ENCODE data around the gene ARSJ.

Gene ARSJ

DNA sequence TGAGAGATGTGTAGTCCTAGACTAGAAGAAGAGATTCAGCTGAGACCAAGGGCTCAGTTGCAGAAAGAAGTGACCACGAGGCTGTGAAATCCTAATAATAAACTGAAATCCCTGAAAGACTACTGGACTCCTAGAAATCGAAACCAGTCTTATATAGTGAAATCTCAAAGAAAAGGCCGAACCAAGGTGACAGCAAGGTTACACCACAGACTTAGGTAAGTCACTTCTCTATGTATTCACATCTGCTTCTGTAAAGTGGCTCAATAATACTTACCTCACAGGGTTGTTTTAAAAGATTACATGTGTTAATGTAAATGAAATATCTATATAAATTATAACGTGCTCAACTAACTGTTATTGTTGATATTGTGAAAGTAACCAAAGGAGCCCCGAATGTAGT is 60.3 kb downstream of the ARSJ start:
- H3K4me3 ChIP-seq (ENCODE audit: control insufficient read depth, low read depth, low read length), result no peak overlapping the region
- no peak for DNase-seq (ENCODE audit: low read depth)
- no peak for TF ChIP-seq CTCF (IDR thresholded peaks at IDR 0.05; ENCODE audit: control insufficient read depth, insufficient read depth, low read depth, low read length, missing control alignments)

GRCh38 chr4:113908829-113909228 is 70.6 kb downstream of the ARSJ start:
- no peak for DNase-seq (ENCODE audit: low read depth)
- H3K4me3 ChIP-seq (ENCODE audit: control insufficient read depth, low read depth, low read length), result no peak overlapping the region
- no peak for TF ChIP-seq CTCF (IDR thresholded peaks at IDR 0.05; ENCODE audit: control insufficient read depth, insufficient read depth, low read depth, low read length, missing control alignments)

DNA sequence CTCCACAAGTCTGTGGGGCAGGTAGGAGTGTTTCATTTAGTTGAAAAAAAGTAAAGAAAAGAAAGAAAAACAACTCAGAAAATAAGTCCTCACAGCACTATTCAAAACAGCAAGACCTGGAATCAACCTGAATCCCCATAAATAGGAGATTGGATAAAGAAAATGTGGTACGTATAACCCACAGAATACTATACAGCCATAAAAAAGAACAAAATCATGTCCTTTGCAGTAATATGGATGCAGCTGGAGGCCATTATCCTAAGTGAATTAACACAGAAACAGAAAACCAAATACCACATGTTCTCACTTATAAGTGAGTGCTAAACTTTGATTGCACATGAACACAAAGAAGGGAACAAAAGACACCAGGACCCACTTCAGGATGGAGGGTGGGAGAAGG is 71.9 kb downstream of the ARSJ start:
- no peak for TF ChIP-seq CTCF (IDR thresholded peaks at IDR 0.05; ENCODE audit: control insufficient read depth, insufficient read depth, low read depth, low read length, missing control alignments)
- DNase-seq (ENCODE audit: low read depth), result no peak
- H3K4me3 ChIP-seq (ENCODE audit: control insufficient read depth, low read depth, low read length), result no peak overlapping the region

DNA sequence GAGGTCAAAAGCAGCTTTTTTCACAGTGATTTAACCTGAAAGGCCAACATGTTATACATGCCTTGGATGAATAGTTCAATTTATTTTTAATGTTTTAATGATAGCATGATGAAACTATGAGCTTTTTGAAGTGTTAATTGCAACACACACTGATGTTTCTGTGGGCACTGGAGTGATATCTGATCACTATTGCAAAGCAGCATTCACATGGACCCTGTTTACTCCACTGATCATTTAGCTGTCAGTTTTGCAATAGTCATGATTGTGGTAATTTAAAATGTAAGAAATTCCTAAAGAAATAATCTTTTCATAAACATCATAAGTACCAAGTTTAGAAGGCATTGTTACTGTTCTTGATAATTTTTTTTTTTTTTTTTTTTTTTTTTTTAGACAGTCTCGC is 74.1 kb downstream of the ARSJ start:
- no peak overlapping the region for H3K4me3 ChIP-seq (ENCODE audit: control insufficient read depth, low read depth, low read length)
- no peak for TF ChIP-seq CTCF (IDR thresholded peaks at IDR 0.05; ENCODE audit: control insufficient read depth, insufficient read depth, low read depth, low read length, missing control alignments)
- DNase-seq (ENCODE audit: low read depth), result no peak

DNA sequence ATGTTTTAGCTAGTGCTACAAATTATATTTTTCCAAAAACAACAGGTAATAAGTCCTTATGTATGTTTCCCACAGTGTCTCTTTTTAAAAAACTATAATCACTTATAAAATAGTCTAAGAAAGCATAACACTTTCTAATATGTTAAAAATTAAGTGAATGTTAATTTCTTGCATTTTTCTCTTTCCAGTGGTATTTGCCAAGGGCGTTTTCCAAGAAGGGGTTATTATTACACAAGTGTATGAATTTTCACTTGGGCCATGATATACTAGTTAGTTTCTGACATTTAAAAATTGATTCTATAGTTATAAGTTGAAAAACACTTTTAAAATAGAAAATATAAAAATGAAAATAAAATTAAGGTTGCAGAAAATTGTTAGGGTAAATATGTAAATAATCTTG is 74.6 kb downstream of the ARSJ start:
- no peak overlapping the region for H3K4me3 ChIP-seq (ENCODE audit: control insufficient read depth, low read depth, low read length)
- TF ChIP-seq CTCF (IDR thresholded peaks at IDR 0.05; ENCODE audit: control insufficient read depth, insufficient read depth, low read depth, low read length, missing control alignments), result no peak
- DNase-seq (ENCODE audit: low read depth), result no peak

DNA sequence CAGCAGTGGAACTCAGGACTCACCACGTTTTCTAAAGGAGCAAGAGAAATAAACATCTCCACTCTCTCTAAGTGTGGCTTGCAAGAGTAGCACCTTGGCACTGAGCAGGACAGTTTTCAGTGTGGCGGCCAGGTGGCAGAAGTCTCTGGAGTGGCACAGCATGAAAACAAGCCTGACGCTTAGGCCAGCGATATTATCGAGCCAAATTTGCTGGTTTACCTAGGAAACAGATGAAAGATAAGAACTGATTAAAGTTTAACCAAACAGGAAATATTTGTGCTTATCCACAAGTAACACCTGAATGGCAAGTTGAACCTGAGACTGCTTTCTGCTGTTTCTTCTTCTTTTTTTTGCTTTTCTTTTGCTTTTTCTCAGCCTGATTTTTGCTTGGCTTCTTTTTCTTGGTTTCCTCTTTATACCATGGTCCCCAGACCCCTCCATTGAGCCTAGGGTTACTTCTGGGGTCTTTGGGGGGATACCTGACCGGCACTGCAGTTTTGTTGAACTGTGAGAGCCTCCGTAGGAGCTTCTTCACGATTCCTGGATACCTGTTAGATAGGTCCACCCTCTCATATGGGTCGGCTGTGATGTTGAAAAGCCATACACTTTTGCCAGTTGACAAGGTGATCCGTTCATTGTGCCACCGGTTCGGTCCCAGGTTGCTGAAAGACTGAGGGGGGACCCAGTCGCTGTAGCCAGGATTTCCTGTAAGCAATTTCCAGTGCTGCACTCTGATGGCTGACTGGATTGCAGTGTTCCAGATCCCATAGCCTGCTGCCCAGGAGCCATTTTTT is 77.3 kb downstream of the ARSJ start:
- TF ChIP-seq CTCF (IDR thresholded peaks at IDR 0.05; ENCODE audit: control insufficient read depth, insufficient read depth, low read depth, low read length, missing control alignments), result no peak
- no peak overlapping the region for H3K4me3 ChIP-seq (ENCODE audit: control insufficient read depth, low read depth, low read length)
- no peak for DNase-seq (ENCODE audit: low read depth)

Measured in AG09309 (cell line).